Measurements from ENCODE around the gene ZNF232. TPM values are rescaled to one million over a fixed set of nuclear protein-coding genes. Genes with fewer than 3 reads are reported as not detected.
"Not testable (repeated sequence)": the region's sequence is repeated elsewhere in the genome, so short reads cannot be mapped to it uniquely, and the experiment has no call there.

Gene ZNF232
- total and polyA plus RNA-seq, 2 donors (not counting 1 experiment from before 2014, with no cell fraction given), result 9.9 to 17.4 TPM

DNA sequence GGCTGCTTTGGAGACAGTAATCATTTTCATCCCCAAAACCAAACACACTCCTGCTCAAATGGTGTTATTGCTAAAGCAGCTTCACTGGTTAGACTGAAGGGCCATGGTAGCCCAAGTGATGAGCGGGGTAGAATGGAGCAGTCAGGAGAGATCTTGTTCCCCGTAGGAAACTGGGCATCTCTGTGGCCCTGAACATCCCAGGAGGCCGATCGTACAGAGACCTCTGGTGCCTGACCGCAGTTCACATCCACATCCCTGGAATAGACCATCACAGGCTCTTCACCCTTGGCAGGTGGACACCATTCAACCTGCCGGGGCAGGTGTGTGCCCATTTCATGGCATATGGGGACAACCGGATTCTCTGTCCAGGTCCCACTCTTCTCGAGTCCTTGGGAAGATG lies 18.1 kb upstream of the ZNF232 start:
- H3K9me3 Mint-ChIP-seq (ENCODE audit: insufficient read depth), result not testable (repeated sequence)

DNA sequence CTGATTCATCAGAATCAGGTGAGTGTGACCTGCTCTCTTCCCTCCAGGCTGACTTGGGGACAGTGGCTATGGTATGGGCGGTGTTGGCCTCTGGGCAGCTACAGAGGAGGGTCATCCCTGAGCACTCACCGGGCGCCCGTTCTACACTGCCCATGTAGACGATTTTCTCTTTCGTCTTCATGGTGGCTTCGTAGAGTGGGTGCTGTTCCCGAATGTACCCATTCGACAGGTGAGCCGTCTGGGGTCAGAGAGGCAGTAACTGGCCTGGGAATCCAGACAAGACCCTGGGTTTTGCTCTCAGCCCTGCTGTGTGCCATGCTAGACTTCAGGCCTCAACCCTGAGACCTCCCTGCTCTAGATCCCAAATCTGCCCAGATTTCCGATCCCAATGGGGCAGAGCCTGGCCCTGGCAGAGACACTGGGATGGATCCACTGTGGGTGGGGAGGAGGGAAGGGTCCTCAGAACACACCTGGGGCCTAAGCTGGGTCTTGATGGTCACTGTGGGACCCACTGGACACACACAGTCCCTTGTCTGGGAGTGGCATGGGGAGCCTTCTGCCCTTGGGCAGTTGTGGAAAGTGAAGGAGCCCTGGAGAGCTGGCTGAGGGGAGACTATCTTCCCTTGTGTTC lies 17.3 kb upstream of the ZNF232 start:
- intact Hi-C loops (cut with micrococcal nuclease), result no loop called here
- Mint-ChIP-seq H3K4me3 (no peak overlapping the region), H3K4me1 (peaks cover 2% of the 10 kb centered on the region), H3K27me3 (peaks cover 18% of the 10 kb centered on the region), H3K9me3 (ENCODE audit: insufficient read depth) (no peaks in the 10 kb centered on the region), H3K27ac (no peak overlapping the region)
- Histone ChIP-seq H4K20me1 (ENCODE audit: control insufficient read depth, insufficient read depth, low read length, poor library complexity, severe bottlenecking) (no peaks in the 10 kb centered on the region), H3K36me3 (replicated peaks in 1 of 2; ENCODE audit: control extremely low read depth in 1 of 2, control insufficient read depth in 1 of 2, extremely low read depth in 1 of 2, insufficient read depth in 2 of 2, low read length in 1 of 2) (no peaks in the 10 kb centered on the region), H3K4me1 (ENCODE audit: control insufficient read depth in 2 of 2, insufficient read depth in 2 of 2, low read length in 2 of 2) (no peaks in the 10 kb centered on the region), H3K9ac (ENCODE audit: low read length) (no peak overlapping the region), H3K9me3 (ENCODE audit: control extremely low read depth in 1 of 3, control insufficient read depth in 2 of 3, insufficient read depth in 1 of 3, low read length in 2 of 3) (no peaks in the 10 kb centered on the region), H3K27me3 (replicated peaks in 1 of 4; ENCODE audit: control extremely low read depth in 1 of 4, control insufficient read depth in 3 of 4, insufficient read depth in 4 of 4, low read length in 3 of 4) (peaks cover 0 to 4% (median under 1%) of the 10 kb centered on the region in 4 experiments), H3K4me3 (ENCODE audit: control extremely low read depth in 1 of 5, extremely low read depth in 1 of 5, insufficient read depth in 1 of 5, low read depth in 2 of 5, low read length in 4 of 5) (no peak overlapping the region), H3K27ac (ENCODE audit: low read length in 2 of 2) (no peak overlapping the region), H3K4me2 (replicated peaks; ENCODE audit: low read depth, low read length, poor library complexity, severe bottlenecking) (no peak overlapping the region), H2AFZ (ENCODE audit: insufficient read depth, low read depth, low read length, poor library complexity, severe bottlenecking) (no peak overlapping the region), H3K79me2 (ENCODE audit: control insufficient read depth, insufficient read depth, low read length) (no peaks in the 10 kb centered on the region)
- CTCF ChIA-PET, result interaction anchor here (0.6 kb wide), 1 partner anchor 50 kb away, joined by 3 read pairs; no protein-coding TSS in a partner anchor
- DNase-seq, result no peak
- WGBS (ENCODE audit: insufficient coverage), result 84% methylated on average over 10 of the region's 11 CpGs
- TF ChIP-seq, protein P1, sequence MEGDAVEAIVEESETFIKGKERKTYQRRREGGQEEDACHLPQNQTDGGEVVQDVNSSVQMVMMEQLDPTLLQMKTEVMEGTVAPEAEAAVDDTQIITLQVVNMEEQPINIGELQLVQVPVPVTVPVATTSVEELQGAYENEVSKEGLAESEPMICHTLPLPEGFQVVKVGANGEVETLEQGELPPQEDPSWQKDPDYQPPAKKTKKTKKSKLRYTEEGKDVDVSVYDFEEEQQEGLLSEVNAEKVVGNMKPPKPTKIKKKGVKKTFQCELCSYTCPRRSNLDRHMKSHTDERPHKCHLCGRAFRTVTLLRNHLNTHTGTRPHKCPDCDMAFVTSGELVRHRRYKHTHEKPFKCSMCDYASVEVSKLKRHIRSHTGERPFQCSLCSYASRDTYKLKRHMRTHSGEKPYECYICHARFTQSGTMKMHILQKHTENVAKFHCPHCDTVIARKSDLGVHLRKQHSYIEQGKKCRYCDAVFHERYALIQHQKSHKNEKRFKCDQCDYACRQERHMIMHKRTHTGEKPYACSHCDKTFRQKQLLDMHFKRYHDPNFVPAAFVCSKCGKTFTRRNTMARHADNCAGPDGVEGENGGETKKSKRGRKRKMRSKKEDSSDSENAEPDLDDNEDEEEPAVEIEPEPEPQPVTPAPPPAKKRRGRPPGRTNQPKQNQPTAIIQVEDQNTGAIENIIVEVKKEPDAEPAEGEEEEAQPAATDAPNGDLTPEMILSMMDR (IDR thresholded peaks at IDR 0.05), result no peak
- no peak for TF ChIP-seq EZH2 (IDR thresholded peaks at IDR 0.05; ENCODE audit: borderline replicate concordance, insufficient read depth, low read depth, low read length, poor library complexity, severe bottlenecking)
- POLR2A ChIA-PET, result no interaction called here
- ATAC-seq (ENCODE audit: low read depth), result no peak

More for the DNA sequence above, 18.1 kb upstream of the ZNF232 start:
- H3K27me3 ChIP-seq (replicated peaks in 1 of 4; ENCODE audit: control extremely low read depth in 1 of 4, control insufficient read depth in 3 of 4, insufficient read depth in 4 of 4, low read length in 3 of 4); H3K36me3 ChIP-seq (replicated peaks in 1 of 2; ENCODE audit: control extremely low read depth in 1 of 2, control insufficient read depth in 1 of 2, extremely low read depth in 1 of 2, insufficient read depth in 2 of 2, low read length in 1 of 2); H3K4me1 Mint-ChIP-seq; ATAC-seq (ENCODE audit: low read depth); H2AFZ ChIP-seq (ENCODE audit: insufficient read depth, low read depth, low read length, poor library complexity, severe bottlenecking); H3K9me3 ChIP-seq (ENCODE audit: control extremely low read depth in 1 of 3, control insufficient read depth in 2 of 3, insufficient read depth in 1 of 3, low read length in 2 of 3); intact Hi-C loops (cut with micrococcal nuclease); H3K9ac ChIP-seq (ENCODE audit: low read length); H3K79me2 ChIP-seq (ENCODE audit: control insufficient read depth, insufficient read depth, low read length); CTCF ChIA-PET; H3K4me3 ChIP-seq (ENCODE audit: control extremely low read depth in 1 of 5, extremely low read depth in 1 of 5, insufficient read depth in 1 of 5, low read depth in 2 of 5, low read length in 4 of 5); H3K27ac Mint-ChIP-seq; H3K4me1 ChIP-seq (ENCODE audit: control insufficient read depth in 2 of 2, insufficient read depth in 2 of 2, low read length in 2 of 2); POLR2A ChIA-PET; H3K4me2 ChIP-seq (replicated peaks; ENCODE audit: low read depth, low read length, poor library complexity, severe bottlenecking); H3K4me3 Mint-ChIP-seq; H3K27ac ChIP-seq (ENCODE audit: low read length in 2 of 2); H4K20me1 ChIP-seq (ENCODE audit: control insufficient read depth, insufficient read depth, low read length, poor library complexity, severe bottlenecking); DNase-seq: not testable (repeated sequence)
- WGBS (ENCODE audit: insufficient coverage), result 96% methylated on average over 8 of the region's 8 CpGs
- peaks cover 14% of the 10 kb centered on the region for H3K27me3 Mint-ChIP-seq

DNA sequence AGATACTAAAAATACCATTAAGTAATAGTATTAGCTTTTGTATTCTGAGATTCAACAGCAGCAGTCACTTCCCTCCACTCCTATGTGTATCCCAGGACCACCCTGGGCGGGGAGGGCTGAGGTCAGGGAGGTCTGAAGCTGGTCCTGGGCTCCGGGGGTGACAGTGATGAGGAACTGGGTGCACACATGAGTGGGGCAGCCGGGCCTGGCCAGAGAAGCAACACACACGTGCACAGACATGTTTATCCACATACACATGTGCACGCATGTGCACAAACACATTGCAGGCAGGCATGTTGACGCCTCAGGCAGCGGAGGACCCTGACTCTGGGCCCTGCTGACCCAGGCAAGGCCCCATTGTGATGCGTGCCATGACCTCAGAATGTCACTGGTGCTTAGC lies 16.7 kb upstream of the ZNF232 start:
- H3K9ac ChIP-seq (ENCODE audit: low read length); H3K27ac ChIP-seq (ENCODE audit: low read length in 2 of 2); H3K4me3 Mint-ChIP-seq; H3K79me2 ChIP-seq (ENCODE audit: control insufficient read depth, insufficient read depth, low read length); H3K9me3 ChIP-seq (ENCODE audit: control extremely low read depth in 1 of 3, control insufficient read depth in 2 of 3, insufficient read depth in 1 of 3, low read length in 2 of 3); DNase-seq; H2AFZ ChIP-seq (ENCODE audit: insufficient read depth, low read depth, low read length, poor library complexity, severe bottlenecking); H3K36me3 ChIP-seq (replicated peaks in 1 of 2; ENCODE audit: control extremely low read depth in 1 of 2, control insufficient read depth in 1 of 2, extremely low read depth in 1 of 2, insufficient read depth in 2 of 2, low read length in 1 of 2); H3K4me1 ChIP-seq (ENCODE audit: control insufficient read depth in 2 of 2, insufficient read depth in 2 of 2, low read length in 2 of 2); H3K27me3 ChIP-seq (replicated peaks in 1 of 4; ENCODE audit: control extremely low read depth in 1 of 4, control insufficient read depth in 3 of 4, insufficient read depth in 4 of 4, low read length in 3 of 4); ATAC-seq (ENCODE audit: low read depth); H3K4me3 ChIP-seq (ENCODE audit: control extremely low read depth in 1 of 5, extremely low read depth in 1 of 5, insufficient read depth in 1 of 5, low read depth in 2 of 5, low read length in 4 of 5); H3K9me3 Mint-ChIP-seq (ENCODE audit: insufficient read depth); POLR2A ChIA-PET; H3K4me2 ChIP-seq (replicated peaks; ENCODE audit: low read depth, low read length, poor library complexity, severe bottlenecking); H4K20me1 ChIP-seq (ENCODE audit: control insufficient read depth, insufficient read depth, low read length, poor library complexity, severe bottlenecking); intact Hi-C loops (cut with micrococcal nuclease); H3K4me1 Mint-ChIP-seq; H3K27ac Mint-ChIP-seq: not testable (repeated sequence)
- CTCF ChIA-PET, result interaction anchor here (0.6 kb wide), 1 partner anchor 49 kb away, joined by 3 read pairs; no protein-coding TSS in a partner anchor
- peaks cover 23% of the 10 kb centered on the region for H3K27me3 Mint-ChIP-seq
- WGBS (ENCODE audit: insufficient coverage), result 81% methylated on average over 6 of the region's 8 CpGs

Data from B cell (primary cell).